Fibroblast of skin of right biceps (primary cell): ENCODE data around the gene SH3BP4.

ENCODE experiments used
- DNase-seq: peaks from one replicate; pipeline ENCODE4 v3.0.0-alpha.2; 2013

The SH3BP4 gene

GRCh38 chr2:234945339-234945873, 6.4 kb upstream of the SH3BP4 start:
- no peak for DNase-seq

- DNase-seq = no peak
Observed at GRCh38 chr2:234947556-234947955, 4.3 kb upstream of the SH3BP4 start.

GRCh38 chr2:234949762-234950434, 1.9 kb upstream of the SH3BP4 start:
- peak; percentile 99 for DNase-seq

- DNase-seq = no peak
Observed at GRCh38 chr2:234950435-234950729, 1.4 kb upstream of the SH3BP4 start.

GRCh38 chr2:234950730-234951663, 820 bp upstream of the SH3BP4 start:
- DNase-seq = peak; percentile 70

- no peak for DNase-seq
Observed at GRCh38 chr2:234952270-234953115, 676 bp downstream of the SH3BP4 start.

GRCh38 chr2:234953116-234954031, 1.6 kb downstream of the SH3BP4 start:
- peak; percentile 40 for DNase-seq

GRCh38 chr2:234954551-234954992, 2.8 kb downstream of the SH3BP4 start:
- peak; percentile 51 for DNase-seq

- no peak for DNase-seq
Observed at GRCh38 chr2:234955091-234955591, 3.3 kb downstream of the SH3BP4 start.

- peak; percentile 20 for DNase-seq
Observed at GRCh38 chr2:234955971-234956509, 4.2 kb downstream of the SH3BP4 start.

GRCh38 chr2:234957834-234958135, 6.0 kb downstream of the SH3BP4 start:
- no peak for DNase-seq

- no peak for DNase-seq
Observed at GRCh38 chr2:234958311-234958710, 6.5 kb downstream of the SH3BP4 start.

GRCh38 chr2:234958746-234959395, 7.1 kb downstream of the SH3BP4 start:
- no peak for DNase-seq

- DNase-seq = peak; percentile 66
Observed at GRCh38 chr2:234960175-234961088, 8.6 kb downstream of the SH3BP4 start.

- no peak for DNase-seq
Observed at GRCh38 chr2:234961784-234962183, 10.0 kb downstream of the SH3BP4 start.

- peak; percentile 86 for DNase-seq
Observed at GRCh38 chr2:234963773-234964615, 12.2 kb downstream of the SH3BP4 start.

GRCh38 chr2:234964631-234965461, 13.0 kb downstream of the SH3BP4 start:
- DNase-seq = peak; percentile 54

GRCh38 chr2:234966340-234966739, 14.5 kb downstream of the SH3BP4 start:
- DNase-seq = peak; percentile 26
